CD4-positive, alpha-beta T cell treated with Interleukin-17A for 4 hours (primary cell): ENCODE results near the gene RPS6KA5.
"Not testable (repeated sequence)": the region's sequence is repeated elsewhere in the genome, so short reads cannot be mapped to it uniquely, and the experiment has no call there.

ENCODE experiments used
- DNase-seq: peaks from one replicate; pipeline ENCODE4 v3.0.0-alpha.2; 2020; ENCODE audit warnings: mixed read lengths

Gene RPS6KA5

GRCh38 chr14:91063119-91063518 lies 2.7 kb upstream of the RPS6KA5 start:
- peak; percentile 23 for DNase-seq

GRCh38 chr14:91062600-91062999 lies 2.2 kb upstream of the RPS6KA5 start:
- no peak for DNase-seq

- DNase-seq = no peak
Observed at GRCh38 chr14:91061056-91061887, 831 bp upstream of the RPS6KA5 start.

- DNase-seq = peak; percentile 75
Observed at GRCh38 chr14:91059576-91060350, 678 bp downstream of the RPS6KA5 start.

GRCh38 chr14:91058042-91058581 lies 2.3 kb downstream of the RPS6KA5 start:
- no peak for DNase-seq

GRCh38 chr14:91056361-91056760 lies 4.1 kb downstream of the RPS6KA5 start:
- no peak for DNase-seq

GRCh38 chr14:91055016-91055415 lies 5.4 kb downstream of the RPS6KA5 start:
- no peak for DNase-seq

- no peak for DNase-seq
Observed at GRCh38 chr14:91048676-91049075, 11.8 kb downstream of the RPS6KA5 start.

- DNase-seq = no peak
Observed at GRCh38 chr14:91048265-91048664, 12.2 kb downstream of the RPS6KA5 start.

- DNase-seq = no peak
Observed at GRCh38 chr14:91047174-91047753, 13.2 kb downstream of the RPS6KA5 start.

GRCh38 chr14:91046488-91047072 lies 13.9 kb downstream of the RPS6KA5 start:
- DNase-seq = no peak

- no peak for DNase-seq
Observed at GRCh38 chr14:91041450-91041849, 19.0 kb downstream of the RPS6KA5 start.

GRCh38 chr14:91040545-91040944 lies 19.9 kb downstream of the RPS6KA5 start:
- DNase-seq = no peak

GRCh38 chr14:91038439-91038838 lies 22.0 kb downstream of the RPS6KA5 start:
- DNase-seq = no peak

- no peak for DNase-seq
Observed at GRCh38 chr14:91036741-91037469, 23.5 kb downstream of the RPS6KA5 start.

GRCh38 chr14:91035855-91036254 lies 24.6 kb downstream of the RPS6KA5 start:
- no peak for DNase-seq

- not testable (repeated sequence) for DNase-seq
Observed at GRCh38 chr14:91034379-91034778, 26.1 kb downstream of the RPS6KA5 start.

GRCh38 chr14:91032248-91032647 lies 28.2 kb downstream of the RPS6KA5 start:
- DNase-seq = no peak

GRCh38 chr14:91031666-91032065 lies 28.8 kb downstream of the RPS6KA5 start:
- DNase-seq = no peak

- no peak for DNase-seq
Observed at GRCh38 chr14:91029456-91030217, 30.8 kb downstream of the RPS6KA5 start.

- DNase-seq = no peak
Observed at GRCh38 chr14:91027561-91027960, 32.9 kb downstream of the RPS6KA5 start.
